A172 (cell line): Measurements from ENCODE around the gene RNASEH2B. TPM values are rescaled to one million over a fixed set of nuclear protein-coding genes. Genes with fewer than 3 reads are reported as not detected.

Experiments used
- DNase-seq: peaks from one replicate; pipeline ENCODE4 v3.0.0-alpha.2; 2015; ENCODE audit warnings: low spot score
- total RNA-seq: library from RNA; depleted of rRNA; stranded (reverse); fragments of >200 nt; shearing (Covaris generic); gene quantifications from 2 replicates; pipeline ENCODE4 v1.2.3, GENCODE V29; 2014

Gene RNASEH2B
- total RNA-seq, 1 experiment from 2014 or later, result 44.2 TPM

GRCh38 chr13:50940509-50940908 is 30.9 kb downstream of the RNASEH2B start:
- no peak for DNase-seq

- no peak for DNase-seq
Observed at GRCh38 chr13:50941146-50941545, 31.6 kb downstream of the RNASEH2B start.

- no peak for DNase-seq
Observed at GRCh38 chr13:50942630-50943311, 33.2 kb downstream of the RNASEH2B start.

- no peak for DNase-seq
Observed at GRCh38 chr13:50945669-50946068, 36.1 kb downstream of the RNASEH2B start.

GRCh38 chr13:50948601-50949000 is 39.0 kb downstream of the RNASEH2B start:
- peak; percentile 12 for DNase-seq

- no peak for DNase-seq
Observed at GRCh38 chr13:50950849-50951248, 41.3 kb downstream of the RNASEH2B start.

GRCh38 chr13:50951366-50951765 is 41.8 kb downstream of the RNASEH2B start:
- no peak for DNase-seq

- no peak for DNase-seq
Observed at GRCh38 chr13:50955241-50955640, 45.6 kb downstream of the RNASEH2B start.

- no peak for DNase-seq
Observed at GRCh38 chr13:50955798-50956197, 46.2 kb downstream of the RNASEH2B start.

GRCh38 chr13:50957620-50958019 is 48.0 kb downstream of the RNASEH2B start:
- DNase-seq, result no peak

- peak; percentile 4 for DNase-seq
Observed at GRCh38 chr13:50969691-50970090, 60.1 kb downstream of the RNASEH2B start.

- DNase-seq, result no peak
Observed at GRCh38 chr13:50970956-50971355, 61.4 kb downstream of the RNASEH2B start.

- DNase-seq, result no peak
Observed at GRCh38 chr13:50974268-50974667, 64.7 kb downstream of the RNASEH2B start.

GRCh38 chr13:50979187-50979586 is 69.6 kb downstream of the RNASEH2B start:
- DNase-seq, result no peak

GRCh38 chr13:50981686-50982085 is 72.1 kb downstream of the RNASEH2B start:
- DNase-seq, result no peak

- no peak for DNase-seq
Observed at GRCh38 chr13:50989476-50989875, 79.9 kb downstream of the RNASEH2B start.

- DNase-seq, result no peak
Observed at GRCh38 chr13:50990065-50990817, 80.7 kb downstream of the RNASEH2B start.

- DNase-seq, result no peak
Observed at GRCh38 chr13:50990818-50991506, 81.4 kb downstream of the RNASEH2B start.

- DNase-seq, result no peak
Observed at GRCh38 chr13:50991579-50992521, 82.3 kb downstream of the RNASEH2B start.

GRCh38 chr13:50993371-50993770 is 83.8 kb downstream of the RNASEH2B start:
- DNase-seq, result no peak

- DNase-seq, result no peak
Observed at GRCh38 chr13:50993934-50994333, 84.3 kb downstream of the RNASEH2B start.

GRCh38 chr13:50994651-50995050 is 85.1 kb downstream of the RNASEH2B start:
- no peak for DNase-seq
